GM19043 (cell line): ENCODE measurements around the gene ST14.
"Not testable (repeated sequence)": the region's sequence is repeated elsewhere in the genome, so short reads cannot be mapped to it uniquely, and the experiment has no call there.

Experiments
- ATAC-seq: cut with Tn5 transposase; IDR thresholded peaks from one replicate; pipeline ENCODE4 v1.9.1; 2021; ENCODE audit warnings: low read depth; ENCODE audit not compliant: unreplicated experiment

Gene ST14

GRCh38 chr11:130163346-130164220 lies 4.0 kb downstream of the ST14 start:
- ATAC-seq: no peak

- ATAC-seq: no peak
These were observed 4.6 kb downstream of the ST14 start for GRCh38 chr11:130164221-130164570.

- no peak for ATAC-seq
These were observed 6.2 kb downstream of the ST14 start for GRCh38 chr11:130165601-130166456.

- ATAC-seq: peak; percentile 76
These were observed 6.8 kb downstream of the ST14 start for GRCh38 chr11:130166457-130166784.

- no peak for ATAC-seq
These were observed 7.6 kb downstream of the ST14 start for GRCh38 chr11:130167146-130167545.

DNA sequence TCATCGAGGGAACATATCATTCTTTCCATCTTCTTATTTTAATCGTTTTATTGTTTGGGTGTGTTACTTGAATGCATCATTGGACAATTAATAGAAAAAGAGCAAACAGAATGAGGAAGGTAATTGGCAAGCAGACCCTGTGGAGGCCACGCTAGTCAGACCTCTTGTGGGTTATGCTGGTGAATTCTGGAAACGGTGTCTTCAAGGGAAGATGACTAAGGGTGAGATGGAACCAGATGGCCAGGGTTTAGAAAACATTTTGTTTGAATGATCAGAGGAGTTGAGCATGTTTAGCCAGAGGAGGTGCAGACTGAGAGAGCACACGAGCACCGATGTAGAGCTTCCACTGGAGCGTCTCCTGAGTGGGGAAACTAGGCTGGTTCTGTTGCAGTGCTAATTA lies 8.5 kb downstream of the ST14 start:
- no peak for ATAC-seq

GRCh38 chr11:130170345-130170744 lies 10.8 kb downstream of the ST14 start:
- no peak for ATAC-seq

GRCh38 chr11:130171534-130171933 lies 12.0 kb downstream of the ST14 start:
- no peak for ATAC-seq

- not testable (repeated sequence) for ATAC-seq
These were observed 12.4 kb downstream of the ST14 start for GRCh38 chr11:130172001-130172400.

GRCh38 chr11:130174642-130175041 lies 15.1 kb downstream of the ST14 start:
- ATAC-seq: no peak

DNA sequence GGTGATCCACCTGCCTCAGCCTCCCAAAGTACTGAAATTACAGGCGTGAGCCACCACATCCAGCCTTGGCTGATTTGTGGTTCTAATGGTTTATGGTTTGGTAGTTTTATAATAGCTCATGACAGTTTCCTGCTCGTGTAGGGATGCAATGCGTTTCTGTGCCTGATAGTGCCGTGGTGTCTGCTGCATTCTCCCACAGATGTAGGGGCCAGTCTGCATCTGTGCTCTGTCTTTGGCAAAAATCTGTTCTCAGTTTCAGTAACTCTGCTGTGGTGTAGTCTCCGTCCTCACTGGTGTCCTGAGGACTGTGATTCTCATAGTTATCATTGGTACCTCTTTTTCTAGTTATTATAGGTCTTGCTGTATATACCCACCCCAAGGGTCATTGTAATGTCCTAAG lies 16.3 kb downstream of the ST14 start:
- ATAC-seq: no peak

DNA sequence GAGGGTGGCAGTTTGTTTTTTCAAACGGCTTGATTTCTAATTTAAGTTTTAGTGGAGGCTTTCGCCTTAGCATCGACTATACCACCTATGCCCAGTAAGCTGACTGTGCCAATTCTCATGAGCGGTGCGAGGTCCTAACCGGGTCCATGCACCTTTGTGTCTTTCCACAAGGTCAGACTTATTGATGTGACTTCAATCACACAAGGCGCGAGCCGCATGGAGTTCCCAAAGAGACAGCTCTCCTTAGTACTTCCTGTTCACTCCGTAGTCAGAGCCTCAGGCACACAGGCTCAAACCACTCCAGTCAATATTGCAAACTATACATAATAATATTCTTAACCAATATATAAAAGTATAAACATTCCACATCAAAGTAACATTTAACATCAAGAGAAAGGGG lies 18.2 kb downstream of the ST14 start:
- no peak for ATAC-seq

DNA sequence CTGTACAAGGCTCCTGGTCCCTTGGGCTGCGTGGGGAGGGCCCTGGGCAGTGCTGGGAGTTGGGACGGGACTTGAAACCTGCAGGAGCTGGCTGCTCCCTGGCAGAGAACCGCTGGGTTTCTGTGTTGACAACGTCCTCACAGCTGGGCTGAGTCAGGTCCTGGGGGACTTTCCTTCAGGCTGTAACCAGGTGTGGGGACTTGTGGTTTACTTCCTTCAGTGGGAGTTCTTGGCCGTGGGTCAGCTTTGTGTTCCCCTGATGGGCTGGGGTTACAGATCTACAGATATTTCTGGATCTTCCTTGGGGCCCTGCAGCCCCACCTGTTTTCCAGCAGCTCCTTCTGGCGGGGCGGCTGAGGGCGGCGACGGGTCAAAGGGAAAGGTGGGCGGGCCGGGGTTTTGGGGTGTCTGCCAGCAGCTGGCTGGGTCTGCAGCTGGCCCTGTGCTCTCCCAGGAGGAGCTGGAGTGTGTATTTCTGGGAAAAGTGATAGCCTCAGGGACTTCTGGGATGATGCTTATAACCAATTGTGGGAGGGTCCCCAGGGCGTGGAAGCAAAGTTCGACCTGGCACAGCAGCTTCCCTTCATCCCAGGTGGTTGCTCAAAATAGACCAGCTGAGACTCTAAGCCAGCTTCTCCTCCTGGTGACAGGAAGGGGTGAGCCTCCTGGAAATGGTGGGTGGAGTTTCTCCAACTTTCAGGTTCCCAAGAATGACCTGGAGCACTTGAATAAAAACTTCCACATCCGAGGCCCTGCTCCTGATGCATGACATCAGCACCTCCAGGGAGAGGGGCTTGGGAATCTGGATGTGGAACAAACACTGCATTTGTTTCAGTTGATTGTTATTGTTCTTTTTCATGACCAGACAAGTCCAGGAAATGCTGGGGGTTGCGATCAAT lies 19.1 kb downstream of the ST14 start:
- no peak for ATAC-seq

DNA sequence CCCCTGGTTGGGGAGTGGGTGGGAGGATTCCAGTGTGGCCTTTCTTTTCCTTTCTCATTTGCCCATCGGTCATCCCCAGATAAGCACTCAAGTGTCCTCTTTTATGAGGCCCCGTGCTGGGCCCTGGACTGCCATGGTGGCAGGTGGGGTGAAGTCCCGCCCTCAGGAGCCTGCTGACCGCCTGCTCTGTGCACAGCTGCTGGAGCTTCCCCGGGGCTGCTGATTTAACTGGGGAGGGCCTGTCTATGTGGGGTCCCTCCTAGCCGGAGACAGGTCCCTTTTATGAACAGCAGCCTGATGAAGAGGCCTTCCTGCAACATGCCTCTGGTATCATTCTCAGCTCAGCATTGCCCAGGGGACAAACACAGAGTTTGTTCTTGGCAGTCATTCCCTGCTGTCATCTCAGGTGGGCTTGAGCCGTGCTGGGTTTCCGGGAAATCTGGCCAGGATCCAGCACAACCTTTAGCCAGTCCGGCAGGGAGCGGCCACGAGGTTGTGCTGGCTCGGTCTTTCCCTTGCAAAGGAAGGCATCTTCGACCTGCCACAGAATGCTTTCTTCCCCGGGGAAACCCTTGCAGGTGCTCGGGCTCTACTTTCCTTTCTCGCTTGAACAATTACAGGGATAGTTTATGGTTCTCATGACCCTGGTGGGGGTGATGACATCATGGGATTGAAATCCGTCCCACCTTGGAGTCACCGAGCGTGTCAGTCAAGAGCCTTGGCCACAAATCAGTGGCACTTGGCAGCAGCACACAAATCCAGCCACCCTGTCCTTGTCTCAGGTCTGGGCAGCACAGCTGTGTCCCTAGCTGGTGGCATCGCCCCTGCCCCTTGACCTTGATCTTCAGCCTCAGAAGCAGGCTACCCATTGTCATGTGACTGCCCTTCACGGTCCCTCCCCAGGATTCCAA lies 20.1 kb downstream of the ST14 start:
- ATAC-seq: no peak

DNA sequence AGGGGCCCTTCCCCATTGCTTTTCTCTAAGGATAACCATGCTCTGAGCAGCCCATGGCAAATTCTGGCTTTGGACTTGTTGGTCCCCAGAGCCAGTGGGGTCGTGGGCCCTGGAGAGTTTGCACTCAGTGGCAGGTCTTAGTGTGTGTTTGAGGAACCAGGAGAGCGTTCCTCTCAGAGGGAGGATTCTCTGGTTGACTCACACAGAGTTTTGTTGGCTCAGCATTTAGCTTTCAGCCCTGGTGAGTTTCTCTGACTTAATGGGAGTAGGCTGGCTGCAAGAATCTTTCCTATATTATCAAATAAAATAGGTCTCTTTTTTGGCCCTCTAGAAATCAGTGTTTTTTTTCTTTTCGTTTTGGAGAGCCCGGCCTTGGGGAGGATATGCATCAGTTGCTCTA lies 20.9 kb downstream of the ST14 start:
- ATAC-seq: no peak

GRCh38 chr11:130180896-130181294 lies 21.3 kb downstream of the ST14 start:
- no peak for ATAC-seq

- peak; percentile 73 for ATAC-seq
These were observed 22.0 kb downstream of the ST14 start for GRCh38 chr11:130181295-130182272.

DNA sequence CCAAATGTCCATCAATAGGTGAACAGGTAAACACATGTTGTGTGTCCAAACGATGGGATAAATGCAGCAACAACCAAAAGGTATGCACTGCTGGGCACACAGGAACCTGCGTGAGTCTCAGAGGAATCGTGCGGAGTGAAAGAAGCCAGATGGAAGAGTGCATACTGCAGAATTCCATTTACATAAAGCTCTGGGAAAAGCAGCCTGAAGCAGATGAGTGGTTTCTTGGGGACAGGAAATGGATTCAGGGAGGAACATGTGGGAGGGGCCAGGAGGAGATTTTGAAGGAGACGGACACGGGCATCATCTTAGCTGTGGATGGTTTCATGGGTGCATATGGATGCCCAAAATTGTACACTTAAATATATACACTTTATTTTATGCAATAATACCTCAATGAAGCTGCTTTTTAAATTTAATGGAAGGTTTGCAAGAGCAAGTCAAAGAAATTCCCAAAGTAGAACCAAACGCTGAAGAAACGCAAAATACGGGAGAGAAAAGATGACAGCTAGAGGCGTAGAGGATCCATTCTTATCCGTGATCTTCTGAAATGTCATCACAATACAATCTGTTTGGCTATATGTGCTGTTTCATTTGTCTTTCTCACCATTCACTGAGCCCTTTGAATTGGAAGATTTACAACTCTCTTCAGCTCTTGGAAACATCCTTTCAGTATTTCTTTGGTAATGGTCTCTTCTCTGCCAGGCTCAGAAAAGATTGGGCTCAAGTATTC lies 24.5 kb downstream of the ST14 start:
- ATAC-seq: no peak
